ENCODE measurements around the gene ATP11C.

DNA sequence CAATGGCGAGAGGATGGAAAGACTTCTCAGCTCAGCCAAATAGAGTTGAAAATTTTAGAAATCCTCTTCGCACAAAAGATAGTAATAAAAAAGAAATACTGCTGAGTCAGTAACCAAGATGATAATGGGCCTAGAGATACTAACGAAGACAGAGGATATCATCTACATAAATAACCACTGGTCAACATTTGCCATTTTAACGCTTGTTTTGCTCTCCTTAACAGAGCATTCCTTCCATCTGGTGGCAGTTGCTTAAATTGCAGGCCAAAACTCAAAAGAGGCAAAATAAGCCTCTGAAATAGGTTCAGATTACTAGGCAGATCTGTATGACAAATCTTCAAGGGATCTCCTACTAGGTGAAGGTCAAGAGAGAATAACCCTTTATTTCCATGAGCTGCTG is 173.2 kb downstream of the ATP11C start:
- TF ChIP-seq POLR2A (IDR thresholded peaks at IDR 0.05; ENCODE audit: borderline replicate concordance, extremely low read depth, insufficient read depth, insufficient read length) (no peak), JUND (IDR thresholded peaks at IDR 0.05) (no peak), SIN3A (IDR thresholded peaks at IDR 0.05; ENCODE audit: low read depth) (no peak), CTCF (IDR thresholded peaks at IDR 0.05 in 2 of 3, conservative IDR thresholded peaks at IDR 0.05 in 1 of 3; ENCODE audit: borderline replicate concordance in 1 of 3, insufficient read depth in 1 of 3, low read depth in 2 of 3, low read length in 2 of 3) (peak in 2 of 3 experiments; percentile 37 to 49; a peak in 4 of 6 replicates), POLR2AphosphoS5 (IDR thresholded peaks at IDR 0.05; ENCODE audit: low read depth, low read length) (no peak), ZNF274 (IDR thresholded peaks at IDR 0.05; ENCODE audit: low read depth, low read length) (no peak)
- TF ChIP-seq, protein P1, sequence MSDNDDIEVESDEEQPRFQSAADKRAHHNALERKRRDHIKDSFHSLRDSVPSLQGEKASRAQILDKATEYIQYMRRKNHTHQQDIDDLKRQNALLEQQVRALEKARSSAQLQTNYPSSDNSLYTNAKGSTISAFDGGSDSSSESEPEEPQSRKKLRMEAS (IDR thresholded peaks at IDR 0.05), result no peak
- TF ChIP-seq, protein P2, sequence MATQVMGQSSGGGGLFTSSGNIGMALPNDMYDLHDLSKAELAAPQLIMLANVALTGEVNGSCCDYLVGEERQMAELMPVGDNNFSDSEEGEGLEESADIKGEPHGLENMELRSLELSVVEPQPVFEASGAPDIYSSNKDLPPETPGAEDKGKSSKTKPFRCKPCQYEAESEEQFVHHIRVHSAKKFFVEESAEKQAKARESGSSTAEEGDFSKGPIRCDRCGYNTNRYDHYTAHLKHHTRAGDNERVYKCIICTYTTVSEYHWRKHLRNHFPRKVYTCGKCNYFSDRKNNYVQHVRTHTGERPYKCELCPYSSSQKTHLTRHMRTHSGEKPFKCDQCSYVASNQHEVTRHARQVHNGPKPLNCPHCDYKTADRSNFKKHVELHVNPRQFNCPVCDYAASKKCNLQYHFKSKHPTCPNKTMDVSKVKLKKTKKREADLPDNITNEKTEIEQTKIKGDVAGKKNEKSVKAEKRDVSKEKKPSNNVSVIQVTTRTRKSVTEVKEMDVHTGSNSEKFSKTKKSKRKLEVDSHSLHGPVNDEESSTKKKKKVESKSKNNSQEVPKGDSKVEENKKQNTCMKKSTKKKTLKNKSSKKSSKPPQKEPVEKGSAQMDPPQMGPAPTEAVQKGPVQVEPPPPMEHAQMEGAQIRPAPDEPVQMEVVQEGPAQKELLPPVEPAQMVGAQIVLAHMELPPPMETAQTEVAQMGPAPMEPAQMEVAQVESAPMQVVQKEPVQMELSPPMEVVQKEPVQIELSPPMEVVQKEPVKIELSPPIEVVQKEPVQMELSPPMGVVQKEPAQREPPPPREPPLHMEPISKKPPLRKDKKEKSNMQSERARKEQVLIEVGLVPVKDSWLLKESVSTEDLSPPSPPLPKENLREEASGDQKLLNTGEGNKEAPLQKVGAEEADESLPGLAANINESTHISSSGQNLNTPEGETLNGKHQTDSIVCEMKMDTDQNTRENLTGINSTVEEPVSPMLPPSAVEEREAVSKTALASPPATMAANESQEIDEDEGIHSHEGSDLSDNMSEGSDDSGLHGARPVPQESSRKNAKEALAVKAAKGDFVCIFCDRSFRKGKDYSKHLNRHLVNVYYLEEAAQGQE (IDR thresholded peaks at IDR 0.05; ENCODE audit: low read depth), result no peak

All from HCT116 (cell line).